ENCODE results near the gene FADS1. TPM values are rescaled to one million over a fixed set of nuclear protein-coding genes. Genes with fewer than 3 reads are reported as not detected.
A peak's percentile ranks its signal among the peaks of the same experiment; 100 is the strongest.

FADS1 gene
- total RNA-seq, 1 experiment from 2014 or later: 61.5 TPM

GRCh38 chr11:61768376-61769076 is 48.3 kb downstream of the FADS1 start:
- no peak for DNase-seq (ENCODE audit: low read depth in 1 of 2, low spot score in 2 of 2)
- peaks cover 29% of the 10 kb centered on the region for H3K4me1 ChIP-seq (replicated peaks)
- H3K36me3 ChIP-seq: no peaks in the 10 kb centered on the region
- H3K27me3 ChIP-seq (replicated peaks): no peaks in the 10 kb centered on the region
- H3K9me3 ChIP-seq (replicated peaks): no peaks in the 10 kb centered on the region
- no peak overlapping the region for H3K27ac ChIP-seq
- H3K4me3 ChIP-seq: no peak overlapping the region

GRCh38 chr11:61766353-61766841 is 50.4 kb downstream of the FADS1 start:
- no peaks in the 10 kb centered on the region for H3K27me3 ChIP-seq (replicated peaks)
- H3K27ac ChIP-seq: no peak overlapping the region
- no peak for DNase-seq (ENCODE audit: low read depth in 1 of 2, low spot score in 2 of 2)

GRCh38 chr11:61765550-61766253 is 51.1 kb downstream of the FADS1 start:
- Histone ChIP-seq H3K27me3 (replicated peaks) (no peaks in the 10 kb centered on the region), H3K9me3 (replicated peaks) (no peaks in the 10 kb centered on the region), H3K4me3 (no peak overlapping the region), H3K27ac (no peak overlapping the region), H3K4me1 (replicated peaks) (peaks cover 29% of the 10 kb centered on the region), H3K36me3 (no peaks in the 10 kb centered on the region)
- no peak for DNase-seq (ENCODE audit: low read depth in 1 of 2, low spot score in 2 of 2)

More at GRCh38 chr11:61766353-61766841, 50.4 kb downstream of the FADS1 start:
- Histone ChIP-seq H3K36me3 (no peaks in the 10 kb centered on the region), H3K4me3 (no peak overlapping the region), H3K9me3 (replicated peaks) (no peaks in the 10 kb centered on the region), H3K4me1 (replicated peaks) (peaks cover 29% of the 10 kb centered on the region)

GRCh38 chr11:61764606-61765260 is 52.1 kb downstream of the FADS1 start:
- peaks cover 25% of the 10 kb centered on the region for H3K4me1 ChIP-seq (replicated peaks)
- no peak for DNase-seq (ENCODE audit: low read depth in 1 of 2, low spot score in 2 of 2)
- H3K27ac ChIP-seq: no peak overlapping the region

GRCh38 chr11:61763930-61764605 is 52.7 kb downstream of the FADS1 start:
- H3K4me3 ChIP-seq: no peak overlapping the region
- H3K9me3 ChIP-seq (replicated peaks): no peaks in the 10 kb centered on the region
- DNase-seq (ENCODE audit: low read depth in 1 of 2, low spot score in 2 of 2): no peak
- no peaks in the 10 kb centered on the region for H3K36me3 ChIP-seq
- H3K4me1 ChIP-seq (replicated peaks): peaks cover 19% of the 10 kb centered on the region
- no peaks in the 10 kb centered on the region for H3K27me3 ChIP-seq (replicated peaks)
- H3K27ac ChIP-seq: no peak overlapping the region

More at GRCh38 chr11:61764606-61765260, 52.1 kb downstream of the FADS1 start:
- Histone ChIP-seq H3K9me3 (replicated peaks) (no peaks in the 10 kb centered on the region), H3K4me3 (no peak overlapping the region), H3K36me3 (no peaks in the 10 kb centered on the region), H3K27me3 (replicated peaks) (no peaks in the 10 kb centered on the region)

- DNase-seq (ENCODE audit: low read depth in 1 of 2, low spot score in 2 of 2): no peak
- no peaks in the 10 kb centered on the region for H3K36me3 ChIP-seq
- no peaks in the 10 kb centered on the region for H3K27me3 ChIP-seq (replicated peaks)
- no peaks in the 10 kb centered on the region for H3K9me3 ChIP-seq (replicated peaks)
- peaks cover 11% of the 10 kb centered on the region for H3K4me1 ChIP-seq (replicated peaks)
- H3K27ac ChIP-seq: no peak overlapping the region
- no peak overlapping the region for H3K4me3 ChIP-seq
These were observed 54.0 kb downstream of the FADS1 start for GRCh38 chr11:61762798-61763197.

GRCh38 chr11:61762223-61762615 is 54.6 kb downstream of the FADS1 start:
- Histone ChIP-seq H3K36me3 (no peaks in the 10 kb centered on the region), H3K4me1 (replicated peaks) (peaks cover 11% of the 10 kb centered on the region), H3K27ac (no peak overlapping the region), H3K4me3 (no peak overlapping the region), H3K9me3 (replicated peaks) (no peaks in the 10 kb centered on the region), H3K27me3 (replicated peaks) (no peaks in the 10 kb centered on the region)
- no peak for DNase-seq (ENCODE audit: low read depth in 1 of 2, low spot score in 2 of 2)

- H3K9me3 ChIP-seq (replicated peaks): no peaks in the 10 kb centered on the region
- no peaks in the 10 kb centered on the region for H3K36me3 ChIP-seq
- no peak overlapping the region for H3K4me3 ChIP-seq
- peaks cover 14% of the 10 kb centered on the region for H3K4me1 ChIP-seq (replicated peaks)
- H3K27ac ChIP-seq: no peak overlapping the region
- no peak for DNase-seq (ENCODE audit: low read depth in 1 of 2, low spot score in 2 of 2)
- no peaks in the 10 kb centered on the region for H3K27me3 ChIP-seq (replicated peaks)
These were observed 55.2 kb downstream of the FADS1 start for GRCh38 chr11:61761440-61762222.

- DNase-seq (ENCODE audit: low read depth in 1 of 2, low spot score in 2 of 2): no peak
- H3K4me1 ChIP-seq (replicated peaks): peaks cover 14% of the 10 kb centered on the region
These were observed 55.9 kb downstream of the FADS1 start for GRCh38 chr11:61760946-61761345.

GRCh38 chr11:61757213-61757862 is 59.5 kb downstream of the FADS1 start:
- no peak overlapping the region for H3K27ac ChIP-seq
- no peaks in the 10 kb centered on the region for H3K27me3 ChIP-seq (replicated peaks)
- no peak for DNase-seq (ENCODE audit: low read depth in 1 of 2, low spot score in 2 of 2)
- no peak overlapping the region for H3K4me3 ChIP-seq
- no peaks in the 10 kb centered on the region for H3K9me3 ChIP-seq (replicated peaks)
- H3K4me1 ChIP-seq (replicated peaks): peaks cover 26% of the 10 kb centered on the region
- H3K36me3 ChIP-seq: no peaks in the 10 kb centered on the region

More at GRCh38 chr11:61760946-61761345, 55.9 kb downstream of the FADS1 start:
- Histone ChIP-seq H3K4me3 (no peak overlapping the region), H3K27ac (no peak overlapping the region), H3K27me3 (replicated peaks) (no peaks in the 10 kb centered on the region), H3K9me3 (replicated peaks) (no peaks in the 10 kb centered on the region), H3K36me3 (no peaks in the 10 kb centered on the region)

GRCh38 chr11:61756452-61757212 is 60.2 kb downstream of the FADS1 start:
- Histone ChIP-seq H3K36me3 (0 out of 2 replicates have a peak, but pooled peaks cover 2% of the 10 kb centered on the region), H3K4me3 (no peak overlapping the region), H3K4me1 (replicated peaks) (peaks cover 32% of the 10 kb centered on the region)

GRCh38 chr11:61756147-61756451 is 60.7 kb downstream of the FADS1 start:
- DNase-seq (ENCODE audit: low read depth in 1 of 2, low spot score in 2 of 2): no peak
- peaks cover 32% of the 10 kb centered on the region for H3K4me1 ChIP-seq (replicated peaks)
- 0 out of 2 replicates have a peak, but pooled peaks cover 2% of the 10 kb centered on the region for H3K36me3 ChIP-seq

More at GRCh38 chr11:61756452-61757212, 60.2 kb downstream of the FADS1 start:
- DNase-seq (ENCODE audit: low read depth in 1 of 2, low spot score in 2 of 2): peak; percentile 63 to 86
- 0 out of 2 replicates have a peak, but pooled peaks cover 5% of the 10 kb centered on the region for H3K27me3 ChIP-seq (replicated peaks)
- no peaks in the 10 kb centered on the region; the same call in 1 of the 2 replicates for H3K9me3 ChIP-seq (replicated peaks)
- peak overlapping the region; percentile 57 for H3K27ac ChIP-seq

More at GRCh38 chr11:61756147-61756451, 60.7 kb downstream of the FADS1 start:
- Histone ChIP-seq H3K27me3 (replicated peaks) (0 out of 2 replicates have a peak, but pooled peaks cover 5% of the 10 kb centered on the region), H3K4me3 (no peak overlapping the region), H3K27ac (peak overlapping the region; percentile 57; the same call in 1 of the 2 replicates), H3K9me3 (replicated peaks) (no peaks in the 10 kb centered on the region; the same call in 1 of the 2 replicates)
